ENCODE results near the gene DAD1. TPM values are rescaled to one million over a fixed set of nuclear protein-coding genes. Genes with fewer than 3 reads are reported as not detected.

Gene DAD1
- total RNA-seq, 2 donors from 2014 or later: 176 to 193 TPM

DNA sequence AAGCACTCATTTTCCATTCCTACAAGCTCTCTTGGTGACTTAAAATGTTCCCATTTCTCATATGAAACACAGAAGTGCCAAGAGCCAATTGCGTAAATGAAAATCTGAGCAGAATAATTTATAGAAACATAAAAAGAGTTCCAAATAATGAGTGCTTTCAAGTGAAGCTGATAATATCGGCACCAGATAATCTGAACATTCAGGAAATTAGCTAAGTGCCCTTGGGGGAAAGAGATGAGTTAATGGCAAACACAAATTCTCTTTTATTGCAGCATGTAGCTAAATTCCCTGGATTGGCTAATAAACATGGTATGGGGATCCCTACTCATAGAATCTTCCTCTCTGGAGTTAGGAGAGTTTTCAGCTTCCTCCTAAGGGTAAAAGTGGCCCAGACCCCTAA lies 46.7 kb downstream of the DAD1 start:
- H3K27me3 ChIP-seq (ENCODE audit: control insufficient read depth, insufficient read depth, low read length, poor library complexity, severe bottlenecking): no peaks in the 10 kb centered on the region
- H3K36me3 ChIP-seq (ENCODE audit: control insufficient read depth, insufficient read depth, low read length): no peaks in the 10 kb centered on the region
- Mint-ChIP-seq H3K4me3 (no peak overlapping the region), H3K36me3 (ENCODE audit: low read depth) (no peaks in the 10 kb centered on the region), H3K27ac (no peak overlapping the region), H3K27me3 (ENCODE audit: insufficient read depth) (no peaks in the 10 kb centered on the region), H3K9me3 (no peaks in the 10 kb centered on the region), H3K4me1 (peaks cover 26% of the 10 kb centered on the region)
- peaks cover 13% of the 10 kb centered on the region for H3K4me1 ChIP-seq (ENCODE audit: control insufficient read depth, insufficient read depth, low read length)
- H3K27ac ChIP-seq (ENCODE audit: low read depth, low read length): no peak overlapping the region
- DNase-seq: no peak
- no peak overlapping the region for H3K9ac ChIP-seq (ENCODE audit: extremely low read depth, low read length, poor library complexity, severe bottlenecking)
- 83 to 94% methylated on average over 2 of the region's 2 CpGs for WGBS, 2 experiments (ENCODE audit: insufficient coverage in 1 of 2, insufficient read length in 1 of 2)
- no peak overlapping the region for H3K4me3 ChIP-seq (ENCODE audit: low read length)
- TF ChIP-seq, protein P1, sequence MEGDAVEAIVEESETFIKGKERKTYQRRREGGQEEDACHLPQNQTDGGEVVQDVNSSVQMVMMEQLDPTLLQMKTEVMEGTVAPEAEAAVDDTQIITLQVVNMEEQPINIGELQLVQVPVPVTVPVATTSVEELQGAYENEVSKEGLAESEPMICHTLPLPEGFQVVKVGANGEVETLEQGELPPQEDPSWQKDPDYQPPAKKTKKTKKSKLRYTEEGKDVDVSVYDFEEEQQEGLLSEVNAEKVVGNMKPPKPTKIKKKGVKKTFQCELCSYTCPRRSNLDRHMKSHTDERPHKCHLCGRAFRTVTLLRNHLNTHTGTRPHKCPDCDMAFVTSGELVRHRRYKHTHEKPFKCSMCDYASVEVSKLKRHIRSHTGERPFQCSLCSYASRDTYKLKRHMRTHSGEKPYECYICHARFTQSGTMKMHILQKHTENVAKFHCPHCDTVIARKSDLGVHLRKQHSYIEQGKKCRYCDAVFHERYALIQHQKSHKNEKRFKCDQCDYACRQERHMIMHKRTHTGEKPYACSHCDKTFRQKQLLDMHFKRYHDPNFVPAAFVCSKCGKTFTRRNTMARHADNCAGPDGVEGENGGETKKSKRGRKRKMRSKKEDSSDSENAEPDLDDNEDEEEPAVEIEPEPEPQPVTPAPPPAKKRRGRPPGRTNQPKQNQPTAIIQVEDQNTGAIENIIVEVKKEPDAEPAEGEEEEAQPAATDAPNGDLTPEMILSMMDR (conservative IDR thresholded peaks at IDR 0.05): no peak
- no peaks in the 10 kb centered on the region for H3K9me3 ChIP-seq (ENCODE audit: control insufficient read depth, low read length)

DNA sequence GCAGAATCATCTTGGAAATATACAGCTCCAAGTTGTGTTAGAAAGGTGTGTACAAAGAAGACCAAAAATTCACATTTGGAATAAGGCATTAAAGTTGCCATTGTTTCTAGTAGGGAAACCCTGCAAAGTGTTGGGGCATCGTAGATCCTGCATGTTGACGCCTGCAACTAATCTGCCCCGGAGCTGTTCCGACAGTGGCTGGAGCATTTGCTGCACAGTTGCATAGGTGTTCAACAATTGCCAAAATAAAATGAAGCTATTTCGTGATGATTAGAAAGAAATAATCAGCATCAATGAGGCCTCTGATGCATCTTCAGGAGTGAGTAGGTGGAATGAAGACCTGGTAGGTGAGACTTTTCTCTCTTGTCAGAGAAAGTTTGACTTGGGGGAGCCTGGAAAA lies 47.3 kb downstream of the DAD1 start:
- Histone ChIP-seq H3K36me3 (ENCODE audit: control insufficient read depth, insufficient read depth, low read length) (no peaks in the 10 kb centered on the region), H3K4me1 (ENCODE audit: control insufficient read depth, insufficient read depth, low read length) (peaks cover 7% of the 10 kb centered on the region), H3K27ac (ENCODE audit: low read depth, low read length) (no peak overlapping the region), H3K27me3 (ENCODE audit: control insufficient read depth, insufficient read depth, low read length, poor library complexity, severe bottlenecking) (no peaks in the 10 kb centered on the region), H3K4me3 (ENCODE audit: low read length) (no peak overlapping the region), H3K9me3 (ENCODE audit: control insufficient read depth, low read length) (no peaks in the 10 kb centered on the region), H3K9ac (ENCODE audit: extremely low read depth, low read length, poor library complexity, severe bottlenecking) (no peak overlapping the region)
- H3K36me3 Mint-ChIP-seq (ENCODE audit: low read depth): no peaks in the 10 kb centered on the region
- no peak overlapping the region for H3K4me3 Mint-ChIP-seq
- DNase-seq: no peak
- H3K4me1 Mint-ChIP-seq: peaks cover 20% of the 10 kb centered on the region
- H3K27me3 Mint-ChIP-seq (ENCODE audit: insufficient read depth): no peaks in the 10 kb centered on the region
- 93 to 100% methylated on average over 5 of the region's 5 CpGs for WGBS, 2 experiments (ENCODE audit: insufficient coverage in 1 of 2, insufficient read length in 1 of 2)
- H3K9me3 Mint-ChIP-seq: no peaks in the 10 kb centered on the region
- TF ChIP-seq, protein P1 (conservative IDR thresholded peaks at IDR 0.05): no peak
- no peak overlapping the region for H3K27ac Mint-ChIP-seq

- H3K9me3 ChIP-seq (ENCODE audit: control insufficient read depth, low read length): no peaks in the 10 kb centered on the region
- H3K36me3 Mint-ChIP-seq (ENCODE audit: low read depth): no peaks in the 10 kb centered on the region
- no peak for DNase-seq
- H3K4me1 Mint-ChIP-seq: peaks cover 11% of the 10 kb centered on the region
- no peak overlapping the region for H3K9ac ChIP-seq (ENCODE audit: extremely low read depth, low read length, poor library complexity, severe bottlenecking)
- H3K4me1 ChIP-seq (ENCODE audit: control insufficient read depth, insufficient read depth, low read length): no peaks in the 10 kb centered on the region
- no peak overlapping the region for H3K27ac ChIP-seq (ENCODE audit: low read depth, low read length)
- no peak overlapping the region for H3K27ac Mint-ChIP-seq
- no peak overlapping the region for H3K4me3 Mint-ChIP-seq
- no peak overlapping the region for H3K4me3 ChIP-seq (ENCODE audit: low read length)
- no peaks in the 10 kb centered on the region for H3K27me3 ChIP-seq (ENCODE audit: control insufficient read depth, insufficient read depth, low read length, poor library complexity, severe bottlenecking)
- TF ChIP-seq, protein P1 (conservative IDR thresholded peaks at IDR 0.05): no peak
- no peaks in the 10 kb centered on the region for H3K9me3 Mint-ChIP-seq
- no peaks in the 10 kb centered on the region for H3K36me3 ChIP-seq (ENCODE audit: control insufficient read depth, insufficient read depth, low read length)
- no peaks in the 10 kb centered on the region for H3K27me3 Mint-ChIP-seq (ENCODE audit: insufficient read depth)
- 83 to 100% methylated on average over 1 to 4 of the region's 4 CpGs for WGBS, 2 experiments (ENCODE audit: insufficient coverage in 1 of 2, insufficient read length in 1 of 2)
Observed at GRCh38 chr14:22540811-22541360, 48.1 kb downstream of the DAD1 start.

Measured in endodermal cell (in vitro differentiated cells).